Karpas-422 (cell line): ENCODE data around the gene CNOT10. TPM values are rescaled to one million over a fixed set of nuclear protein-coding genes. Genes with fewer than 3 reads are reported as not detected.
"Not testable (repeated sequence)": the region's sequence is repeated elsewhere in the genome, so short reads cannot be mapped to it uniquely, and the experiment has no call there.

Experiments used
- DNase-seq: peaks from one replicate; pipeline ENCODE4 v3.0.0-alpha.2; 2015
- H2AFZ ChIP-seq: fragments of 200-600 bp; sonication (generic); 2 replicates; pipeline ENCODE4 v1.6.1; 2014; ENCODE audit warnings: antibody characterized with exemption, low read length, mixed read lengths
- H3K27ac ChIP-seq: fragments of 200-600 bp; sonication (generic); 2 replicates; pipeline ENCODE4 v1.5.1; 2014; ENCODE audit warnings: mild to moderate bottlenecking, low read length, moderate library complexity
- H3K27me3 ChIP-seq: fragments of 200-600 bp; sonication (generic); 2 replicates; pipeline ENCODE4 v1.6.1; 2014; ENCODE audit warnings: low read length, mixed read lengths
- H3K36me3 ChIP-seq: fragments of 200-600 bp; sonication (generic); 2 replicates; pipeline ENCODE4 v1.6.1; 2014; ENCODE audit warnings: low read length, mixed read lengths; ENCODE audit not compliant: insufficient read depth
- H3K4me1 ChIP-seq: fragments of 200-600 bp; sonication (generic); 2 replicates; pipeline ENCODE4 v1.6.1; 2014; ENCODE audit warnings: mild to moderate bottlenecking, low read length, mixed read lengths
- H3K4me2 ChIP-seq: fragments of 200-600 bp; sonication (generic); 2 replicates; pipeline ENCODE4 v1.6.1; 2014; ENCODE audit warnings: low read length, low read depth, mild to moderate bottlenecking; ENCODE audit not compliant: poor library complexity, severe bottlenecking
- H3K4me3 ChIP-seq: fragments of 200-600 bp; sonication (generic); 2 replicates; pipeline ENCODE4 v1.5.1; 2014; ENCODE audit warnings: mild to moderate bottlenecking, antibody characterized with exemption, low read length, mixed read lengths
- H3K79me2 ChIP-seq: fragments of 200-600 bp; sonication (generic); 2 replicates; pipeline ENCODE4 v1.6.1; 2014; ENCODE audit warnings: mild to moderate bottlenecking, low read length, mixed read lengths
- H3K9ac ChIP-seq: fragments of 200-600 bp; sonication (generic); 2 replicates; pipeline ENCODE4 v1.6.0; 2014; ENCODE audit warnings: low read length
- H3K9me2 ChIP-seq: fragments of 200-600 bp; sonication (generic), shearing (Covaris generic); replicated peaks from 2 replicates; pipeline ENCODE4 v1.6.0; 2014; ENCODE audit warnings: mild to moderate bottlenecking, low read length, moderate library complexity; ENCODE audit not compliant: insufficient read depth
- H3K9me3 ChIP-seq: fragments of 300-700, 200-600 bp; sonication (generic); 2 replicates; pipeline ENCODE4 v1.6.1; 2014; ENCODE audit warnings: low read length, mixed read lengths
- H4K20me1 ChIP-seq: fragments of 200-600 bp; sonication (generic); 2 replicates; pipeline ENCODE4 v1.6.1; 2014; ENCODE audit warnings: mild to moderate bottlenecking, antibody characterized with exemption, low read length, low read depth; ENCODE audit not compliant: insufficient read depth
- total RNA-seq: library from RNA; depleted of rRNA; stranded (reverse); fragments of >200 nt; shearing (Covaris generic); gene quantifications from 2 replicates; pipeline ENCODE4 v1.2.3, GENCODE V29; 2014; ENCODE audit warnings: low replicate concordance

CNOT10 gene
- total RNA-seq, 1 experiment from 2014 or later: 62.7 TPM

- Histone ChIP-seq H4K20me1 (no peaks in the 10 kb centered on the region), H3K36me3 (0 out of 2 replicates have a peak, but pooled peaks cover 3% of the 10 kb centered on the region), H3K9ac (peak overlapping the region; percentile 69), H3K27me3 (no peaks in the 10 kb centered on the region), H3K4me1 (peaks cover 10% of the 10 kb centered on the region), H3K9me3 (no peaks in the 10 kb centered on the region), H3K4me3 (peak overlapping the region; percentile 83), H3K9me2 (no peaks in the 10 kb centered on the region), H3K27ac (no peak overlapping the region), H3K4me2 (peak overlapping the region; percentile 99), H2AFZ (peak overlapping the region; percentile 92), H3K79me2 (no peaks in the 10 kb centered on the region)
- peak; percentile 56 for DNase-seq
These were observed 95.8 kb downstream of the CNOT10 start for GRCh38 chr3:32780735-32781210.

- no peaks in the 10 kb centered on the region for H3K79me2 ChIP-seq
- H3K36me3 ChIP-seq: no peaks in the 10 kb centered on the region
- H3K27me3 ChIP-seq: no peaks in the 10 kb centered on the region
- no peaks in the 10 kb centered on the region for H3K9me2 ChIP-seq
- H3K4me2 ChIP-seq: peak overlapping the region; percentile 99
- peak; percentile 93 for DNase-seq
- peaks cover 10% of the 10 kb centered on the region for H3K4me1 ChIP-seq
- peak overlapping the region; percentile 69 for H3K9ac ChIP-seq
- peak overlapping the region; percentile 92 for H2AFZ ChIP-seq
- H3K4me3 ChIP-seq: peak overlapping the region; percentile 83
- H3K27ac ChIP-seq: no peak overlapping the region
- H4K20me1 ChIP-seq: no peaks in the 10 kb centered on the region
- H3K9me3 ChIP-seq: no peaks in the 10 kb centered on the region
These were observed 96.4 kb downstream of the CNOT10 start for GRCh38 chr3:32781211-32781968.

GRCh38 chr3:32781969-32782270 is 96.9 kb downstream of the CNOT10 start:
- not testable (repeated sequence) for H3K4me3 ChIP-seq, H3K27me3 ChIP-seq, DNase-seq, H3K9me3 ChIP-seq, H3K27ac ChIP-seq, H3K9ac ChIP-seq, H3K9me2 ChIP-seq, H3K79me2 ChIP-seq, H3K36me3 ChIP-seq, H2AFZ ChIP-seq, H4K20me1 ChIP-seq
- Histone ChIP-seq H3K4me1 (peaks cover 10% of the 10 kb centered on the region), H3K4me2 (peak overlapping the region; percentile 99)

- no peak overlapping the region for H3K27ac ChIP-seq
- H2AFZ ChIP-seq: no peak overlapping the region
- no peaks in the 10 kb centered on the region for H3K9me3 ChIP-seq
- no peak for DNase-seq
- no peaks in the 10 kb centered on the region for H4K20me1 ChIP-seq
- no peak overlapping the region for H3K4me2 ChIP-seq
- no peak overlapping the region for H3K9ac ChIP-seq
- no peaks in the 10 kb centered on the region for H3K9me2 ChIP-seq
- no peak overlapping the region for H3K4me3 ChIP-seq
- H3K4me1 ChIP-seq: peaks cover 10% of the 10 kb centered on the region
- H3K36me3 ChIP-seq: no peaks in the 10 kb centered on the region
- H3K79me2 ChIP-seq: no peaks in the 10 kb centered on the region
- no peaks in the 10 kb centered on the region for H3K27me3 ChIP-seq
These were observed 97.4 kb downstream of the CNOT10 start for GRCh38 chr3:32782407-32782806.

- no peaks in the 10 kb centered on the region for H3K79me2 ChIP-seq
- no peaks in the 10 kb centered on the region for H3K27me3 ChIP-seq
- H3K36me3 ChIP-seq: no peaks in the 10 kb centered on the region
- H2AFZ ChIP-seq: no peak overlapping the region
- H3K4me1 ChIP-seq: no peaks in the 10 kb centered on the region
- H3K9me2 ChIP-seq: no peaks in the 10 kb centered on the region
- no peaks in the 10 kb centered on the region for H4K20me1 ChIP-seq
- no peak overlapping the region for H3K9ac ChIP-seq
- H3K4me3 ChIP-seq: no peak overlapping the region
- H3K4me2 ChIP-seq: no peak overlapping the region
- DNase-seq: no peak
- H3K9me3 ChIP-seq: no peaks in the 10 kb centered on the region
- no peak overlapping the region for H3K27ac ChIP-seq
These were observed 106.8 kb downstream of the CNOT10 start for GRCh38 chr3:32791833-32792232.

GRCh38 chr3:32794487-32795308 is 109.7 kb downstream of the CNOT10 start:
- Histone ChIP-seq H3K4me3 (no peak overlapping the region), H4K20me1 (no peaks in the 10 kb centered on the region), H2AFZ (no peak overlapping the region), H3K4me2 (no peak overlapping the region), H3K4me1 (no peaks in the 10 kb centered on the region), H3K27me3 (no peaks in the 10 kb centered on the region), H3K27ac (no peak overlapping the region), H3K9me2 (no peaks in the 10 kb centered on the region), H3K79me2 (no peaks in the 10 kb centered on the region), H3K36me3 (no peaks in the 10 kb centered on the region), H3K9ac (no peak overlapping the region), H3K9me3 (no peaks in the 10 kb centered on the region)
- no peak for DNase-seq

GRCh38 chr3:32796384-32796950 is 111.5 kb downstream of the CNOT10 start:
- H3K79me2 ChIP-seq, H4K20me1 ChIP-seq, H3K36me3 ChIP-seq, H3K9ac ChIP-seq, H3K27ac ChIP-seq, H2AFZ ChIP-seq, H3K4me1 ChIP-seq, H3K9me3 ChIP-seq, H3K9me2 ChIP-seq, H3K27me3 ChIP-seq, H3K4me3 ChIP-seq, DNase-seq, H3K4me2 ChIP-seq: not testable (repeated sequence)

GRCh38 chr3:32797776-32798175 is 112.8 kb downstream of the CNOT10 start:
- no peaks in the 10 kb centered on the region for H3K27me3 ChIP-seq
- H3K36me3 ChIP-seq: no peaks in the 10 kb centered on the region
- H3K27ac ChIP-seq: no peak overlapping the region
- H3K9me3 ChIP-seq: no peaks in the 10 kb centered on the region
- H3K79me2 ChIP-seq: no peaks in the 10 kb centered on the region
- H3K9me2 ChIP-seq: no peaks in the 10 kb centered on the region
- no peak overlapping the region for H3K9ac ChIP-seq
- H2AFZ ChIP-seq: no peak overlapping the region
- H4K20me1 ChIP-seq: no peaks in the 10 kb centered on the region
- no peak overlapping the region for H3K4me2 ChIP-seq
- no peaks in the 10 kb centered on the region for H3K4me1 ChIP-seq
- H3K4me3 ChIP-seq: no peak overlapping the region
- DNase-seq: no peak
